OCI-M1 (cell line): ENCODE measurements around the gene NT5C1B.

Experiments
- DNase-seq: peaks from one replicate; lab custom pipeline; 2025; lab: John Stamatoyannopoulos, UW

Gene NT5C1B

DNA sequence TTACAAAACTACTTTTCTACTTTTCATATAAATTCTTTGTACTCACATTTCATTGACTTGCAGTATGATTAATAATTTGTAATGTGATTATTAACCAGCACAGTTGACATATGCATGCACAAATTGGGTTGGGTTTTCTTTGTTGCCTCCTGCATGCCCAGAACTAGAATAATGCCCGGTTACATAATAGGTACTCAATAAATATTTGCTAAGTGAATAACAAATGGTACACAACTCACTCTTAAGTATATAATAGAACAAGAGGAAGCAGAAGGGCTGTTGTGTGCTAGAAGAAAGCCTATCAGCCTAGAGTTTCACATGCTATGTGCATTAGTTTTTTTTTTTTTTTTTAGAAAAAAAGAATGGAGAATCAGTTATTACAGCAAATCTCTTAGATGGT lies 38.2 kb downstream of the NT5C1B start:
- DNase-seq, result no peak

DNA sequence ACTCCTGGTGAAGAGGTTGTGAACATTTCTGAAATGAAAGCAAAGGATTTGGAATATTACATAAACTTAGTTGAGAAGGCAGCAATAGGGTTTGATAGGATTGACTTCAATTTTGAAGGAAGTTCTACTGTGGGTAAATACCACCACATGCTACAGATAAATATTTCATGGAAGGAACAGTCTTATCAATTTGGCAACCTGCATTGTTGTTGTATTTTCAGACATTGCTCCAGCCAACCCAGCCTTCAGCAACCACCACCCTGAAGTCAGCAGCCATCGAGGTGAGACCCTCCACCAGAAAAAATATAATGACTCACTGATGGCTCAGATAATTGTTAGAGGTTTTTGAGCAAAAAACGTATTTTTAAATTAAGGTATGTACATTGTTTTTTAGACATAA lies 38.9 kb downstream of the NT5C1B start:
- peak; percentile 18 for DNase-seq

DNA sequence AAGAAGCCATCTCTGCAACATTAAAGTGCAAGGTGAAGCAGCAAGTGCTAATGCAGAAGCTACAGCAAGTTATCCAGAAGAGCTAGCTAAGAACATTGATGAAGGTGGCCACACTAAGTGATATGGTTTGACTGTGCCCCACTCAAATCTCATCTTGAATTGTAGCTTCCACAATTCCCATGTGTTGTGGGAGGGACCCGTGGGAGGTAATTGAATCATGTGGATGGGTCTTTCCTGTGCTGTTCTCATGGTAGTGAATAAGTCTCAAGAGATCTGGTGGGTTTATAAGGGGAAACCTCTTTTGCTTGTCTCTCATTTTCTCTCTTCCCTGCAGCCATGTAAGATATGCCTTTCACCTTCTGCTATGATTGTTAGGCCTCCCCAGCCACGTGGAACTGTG lies 40.3 kb downstream of the NT5C1B start:
- DNase-seq, result no peak

DNA sequence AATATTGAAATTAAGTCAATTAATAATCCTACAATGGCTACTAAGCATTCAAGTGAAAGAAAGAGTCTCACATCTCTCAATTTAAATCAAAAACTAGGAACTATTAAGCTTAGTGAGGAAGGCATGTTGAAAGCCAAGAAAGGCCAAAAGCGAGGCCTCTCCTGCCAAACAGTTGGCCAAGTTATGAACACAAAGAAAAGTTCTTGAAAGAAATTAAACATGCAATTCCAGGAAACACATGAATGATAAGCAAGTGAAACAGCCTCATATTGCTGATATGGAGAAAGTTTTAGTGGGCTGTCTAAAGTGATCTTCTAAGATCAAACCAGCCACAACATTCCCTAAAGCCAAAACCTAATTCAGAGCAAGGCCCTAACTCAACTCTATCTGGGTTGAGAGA lies 40.7 kb downstream of the NT5C1B start:
- DNase-seq, result peak; percentile 78

DNA sequence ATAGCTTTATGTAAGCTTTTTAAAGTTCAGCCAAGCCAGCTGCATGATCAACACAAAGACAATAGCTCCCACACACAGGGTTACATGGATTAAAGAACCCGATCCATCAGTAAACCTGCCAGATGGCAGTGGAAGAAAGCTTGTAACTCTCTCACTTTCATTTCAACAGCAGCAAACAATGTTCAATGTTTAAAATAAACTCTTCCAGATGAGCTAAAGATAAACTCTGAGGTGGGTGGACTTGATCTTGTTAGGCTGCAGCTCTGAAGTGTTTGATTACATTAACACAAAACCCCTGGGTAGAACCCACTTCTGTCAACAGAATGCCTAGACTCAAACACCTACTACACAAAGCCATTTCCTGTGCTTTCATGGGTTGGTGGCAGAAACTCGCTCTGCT lies 42.8 kb downstream of the NT5C1B start:
- DNase-seq, result peak; percentile 32

DNA sequence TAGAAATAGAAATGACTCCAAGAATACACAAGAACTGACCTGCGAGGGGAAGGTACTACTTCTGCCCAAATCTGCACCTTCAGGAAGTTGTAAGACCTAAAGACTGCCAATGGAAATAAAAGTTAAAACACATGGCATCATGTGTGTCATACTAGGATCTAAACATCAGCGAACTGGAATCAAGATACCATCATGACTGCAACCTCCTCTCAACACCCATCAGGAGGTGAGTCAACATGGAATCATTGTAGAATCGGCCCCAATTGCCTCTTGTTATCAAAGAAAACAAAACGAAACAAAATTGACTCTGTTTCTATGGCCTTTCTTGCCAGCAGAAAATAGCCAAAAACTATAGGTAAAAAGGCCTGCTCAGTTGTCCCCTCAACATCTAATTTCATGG lies 44.0 kb downstream of the NT5C1B start:
- DNase-seq, result no peak

DNA sequence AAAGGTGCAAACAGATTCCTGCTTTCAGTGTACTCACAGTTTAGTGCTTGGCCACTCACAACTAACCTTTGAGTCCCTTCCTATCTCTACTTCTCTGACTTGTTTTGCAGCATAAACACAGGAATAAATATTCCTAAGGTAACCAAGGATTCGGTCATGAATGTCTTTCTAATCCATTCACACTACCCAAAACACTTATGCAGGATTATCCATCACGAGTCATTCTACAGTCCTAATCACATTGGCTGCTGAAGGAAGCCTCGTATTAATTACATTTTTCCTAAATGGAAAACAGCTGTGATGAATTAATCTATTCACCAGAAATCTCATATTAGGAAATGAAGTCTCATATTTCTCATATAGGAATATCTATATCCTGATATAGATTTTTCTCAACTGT lies 45.2 kb downstream of the NT5C1B start:
- no peak for DNase-seq

DNA sequence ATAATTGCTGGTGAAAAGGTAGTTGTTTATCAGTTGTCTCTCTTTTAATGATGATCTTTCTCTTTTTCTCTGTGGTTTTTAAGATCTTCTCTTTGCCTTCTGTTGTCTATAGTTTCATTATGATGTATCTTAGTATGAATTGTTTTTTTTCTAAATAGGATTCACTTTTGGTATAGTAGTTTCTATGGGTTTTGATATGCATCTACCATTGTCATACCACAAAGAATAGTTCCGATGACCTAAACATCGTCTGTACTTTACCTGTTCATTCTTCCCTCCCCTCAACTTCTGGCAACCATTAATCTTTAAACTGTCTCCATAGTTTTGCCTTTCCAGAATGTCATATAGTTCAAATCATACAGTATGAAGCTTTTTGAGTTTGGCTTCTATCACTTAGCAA lies 48.5 kb downstream of the NT5C1B start:
- DNase-seq, result no peak

DNA sequence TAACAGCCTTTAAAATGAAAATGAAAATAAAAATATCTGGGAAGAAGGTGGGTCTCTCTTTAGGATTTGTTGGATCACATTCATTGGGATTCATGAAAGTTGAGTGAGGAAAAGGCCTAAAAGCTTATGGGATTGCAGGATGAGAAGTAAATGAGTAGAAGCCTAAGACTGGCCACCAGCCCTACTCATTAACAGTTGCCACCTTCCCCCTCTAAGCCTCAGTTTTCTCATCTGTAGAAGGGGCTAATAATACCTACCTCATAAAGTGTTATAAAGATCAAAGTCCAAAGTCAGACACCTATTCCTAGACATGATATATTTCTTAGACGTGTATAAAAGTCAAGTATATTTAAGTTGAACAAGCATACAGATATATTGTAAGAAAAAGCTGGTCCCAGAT lies 52.7 kb downstream of the NT5C1B start:
- DNase-seq, result no peak

DNA sequence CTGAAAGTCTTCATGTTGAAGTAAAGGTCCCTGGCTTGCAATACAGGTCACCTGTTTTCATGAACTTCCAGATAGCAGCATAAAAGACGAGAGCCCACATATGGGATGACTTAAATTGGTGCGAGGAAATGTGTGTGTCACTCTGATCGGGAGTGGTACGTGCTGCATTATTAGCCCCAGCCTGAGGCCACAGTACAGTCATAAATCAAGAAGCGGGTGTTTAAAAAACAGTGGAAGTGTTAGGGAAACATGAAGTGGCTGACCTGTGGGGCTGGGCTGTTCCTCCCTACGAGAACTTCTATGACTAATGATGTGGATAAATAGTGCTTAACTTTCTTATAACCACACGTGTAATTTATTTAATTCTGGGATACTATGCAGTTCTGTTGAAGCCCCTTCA lies 53.3 kb downstream of the NT5C1B start:
- no peak for DNase-seq

DNA sequence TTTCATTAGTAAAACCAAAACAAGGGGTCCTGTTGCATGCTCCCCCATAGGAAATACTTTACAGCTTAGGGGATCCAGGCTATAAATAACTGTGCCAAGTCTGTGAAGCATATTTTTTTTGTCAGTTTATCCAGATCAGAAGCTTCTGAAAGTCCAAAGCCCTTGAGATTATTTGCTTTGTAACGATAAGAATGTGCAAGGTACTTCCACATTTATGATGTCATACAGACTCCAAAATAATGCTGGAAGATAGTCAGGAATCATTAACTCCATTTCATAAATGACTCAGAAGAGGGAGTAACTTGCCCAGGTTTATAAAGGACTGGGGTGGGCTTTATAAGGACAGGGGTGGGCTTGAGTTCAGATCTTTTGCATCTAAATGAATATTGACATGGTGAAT lies 58.2 kb downstream of the NT5C1B start:
- no peak for DNase-seq

DNA sequence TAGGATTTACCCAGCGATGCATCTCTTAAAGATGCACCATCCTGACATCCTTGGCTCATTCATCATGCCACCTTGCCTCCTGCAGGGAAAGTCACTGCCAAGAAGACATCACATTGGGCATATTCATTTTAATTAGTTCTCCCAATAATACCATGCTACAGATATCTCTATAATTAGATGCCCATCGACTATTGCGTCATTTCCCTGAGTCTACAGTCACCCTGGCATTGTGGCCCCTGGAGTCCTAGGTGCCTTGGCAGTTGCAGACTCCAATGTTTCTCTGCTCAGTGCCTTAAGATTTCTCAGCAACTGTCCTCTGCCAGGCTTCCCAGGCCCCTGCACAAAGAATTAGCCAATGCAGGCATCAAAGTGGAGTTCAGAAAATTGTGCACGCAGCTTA lies 61.5 kb downstream of the NT5C1B start:
- DNase-seq, result no peak

DNA sequence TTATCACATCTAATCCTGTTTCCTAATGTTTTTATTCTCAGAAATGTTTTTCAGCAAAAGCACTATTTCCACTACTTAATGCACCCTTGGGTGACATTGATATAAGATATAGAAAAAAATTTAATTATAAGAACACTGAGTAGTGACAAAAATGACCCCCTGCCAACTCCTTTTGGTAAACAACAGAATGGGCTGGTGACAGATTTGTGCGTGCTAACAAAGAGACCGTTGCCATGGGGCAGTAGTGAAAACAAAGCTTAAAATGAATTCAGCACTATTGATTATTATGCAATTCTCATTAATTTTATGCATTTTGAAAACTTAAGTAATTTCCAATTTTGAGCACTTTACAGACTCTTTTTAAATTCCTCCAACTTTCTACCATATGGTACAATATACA lies 62.0 kb downstream of the NT5C1B start:
- DNase-seq, result no peak

DNA sequence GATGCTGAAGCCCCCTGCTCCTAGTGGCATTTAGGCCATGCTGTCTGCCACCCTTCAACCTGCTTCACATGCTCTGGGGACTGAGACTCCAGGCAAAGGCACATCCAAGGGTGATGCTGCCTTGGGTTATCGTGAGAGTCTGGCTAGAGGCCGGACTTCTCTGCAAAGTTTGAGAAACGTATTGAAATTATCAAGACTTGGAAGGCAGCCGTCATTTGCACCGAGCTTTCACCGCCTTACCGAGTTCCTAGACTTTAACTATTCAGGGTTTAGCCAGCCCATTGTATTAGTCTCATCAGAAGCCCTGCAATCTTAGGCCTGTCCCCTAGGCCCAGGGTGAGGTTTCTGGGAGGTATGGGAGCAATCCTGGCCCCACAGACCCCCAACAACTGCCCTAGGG lies 62.9 kb downstream of the NT5C1B start:
- no peak for DNase-seq

DNA sequence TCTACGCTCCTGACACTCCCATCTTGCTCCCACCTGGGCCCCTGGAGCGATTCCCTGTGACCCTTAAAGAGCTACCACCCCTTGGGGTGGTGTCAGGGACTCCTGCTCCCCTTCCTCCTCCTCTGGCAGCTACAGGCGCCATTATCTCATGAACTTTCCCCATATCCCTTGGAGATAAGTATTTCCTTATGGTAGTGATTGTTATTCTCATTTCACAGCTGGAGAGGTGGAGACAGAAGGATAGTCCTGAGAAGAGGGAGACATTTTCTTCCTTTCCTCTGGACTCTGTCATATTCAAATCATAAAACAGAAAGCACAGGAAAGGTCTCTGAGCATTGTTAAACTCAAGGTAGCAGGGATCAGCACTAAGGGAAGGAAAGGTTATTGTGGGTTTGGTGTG lies 63.5 kb downstream of the NT5C1B start:
- DNase-seq, result no peak

DNA sequence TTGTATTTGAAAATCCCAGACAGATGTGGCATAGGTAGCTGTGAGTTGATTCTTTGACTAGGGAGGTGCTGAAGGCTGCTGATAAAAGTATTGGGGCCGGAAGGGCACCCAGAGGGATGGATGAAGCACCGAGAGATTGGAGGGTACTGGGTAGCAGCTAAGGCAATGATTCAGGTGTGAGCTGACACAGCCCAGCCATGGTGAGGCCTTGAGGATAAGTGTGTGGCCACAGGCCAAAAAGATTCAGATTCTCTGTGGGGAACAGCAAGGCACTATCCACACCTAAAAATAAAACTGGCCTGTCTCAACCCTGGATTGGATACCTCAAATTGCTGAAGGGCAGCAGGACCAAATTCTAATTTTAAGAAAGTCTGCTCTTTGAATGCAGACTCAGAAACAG lies 64.1 kb downstream of the NT5C1B start:
- no peak for DNase-seq

DNA sequence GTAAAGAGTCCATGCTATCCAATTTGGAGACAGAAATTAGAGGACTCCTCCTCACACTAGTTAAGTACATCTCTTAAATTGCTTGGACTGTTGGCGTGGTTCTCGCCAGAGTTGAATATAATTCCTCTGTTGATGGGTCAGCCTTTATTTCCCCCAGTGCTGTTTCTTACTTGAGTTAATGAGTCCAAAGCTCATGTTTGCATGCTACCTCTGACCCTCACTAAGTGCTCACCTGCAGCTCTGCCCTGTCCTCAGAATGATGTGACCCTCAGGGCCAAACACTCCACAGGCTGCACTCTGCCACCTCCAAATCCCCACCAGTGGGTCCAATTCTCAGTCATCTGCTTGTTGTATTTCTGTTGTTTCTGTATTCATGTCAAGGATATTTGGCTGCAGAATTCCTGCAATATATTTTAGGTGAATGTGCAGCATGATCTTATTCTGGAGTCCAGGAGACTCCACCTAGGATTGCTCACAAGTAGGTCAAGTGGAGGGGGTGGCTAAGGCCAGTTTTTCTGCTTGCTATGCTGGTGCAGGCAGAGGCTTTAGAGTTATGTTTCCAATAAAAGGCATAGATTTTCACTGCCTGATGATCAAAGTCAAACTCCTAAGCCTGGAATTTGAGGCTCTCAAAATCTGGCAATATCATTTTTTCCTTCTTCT lies 66.8 kb downstream of the NT5C1B start:
- no peak for DNase-seq

DNA sequence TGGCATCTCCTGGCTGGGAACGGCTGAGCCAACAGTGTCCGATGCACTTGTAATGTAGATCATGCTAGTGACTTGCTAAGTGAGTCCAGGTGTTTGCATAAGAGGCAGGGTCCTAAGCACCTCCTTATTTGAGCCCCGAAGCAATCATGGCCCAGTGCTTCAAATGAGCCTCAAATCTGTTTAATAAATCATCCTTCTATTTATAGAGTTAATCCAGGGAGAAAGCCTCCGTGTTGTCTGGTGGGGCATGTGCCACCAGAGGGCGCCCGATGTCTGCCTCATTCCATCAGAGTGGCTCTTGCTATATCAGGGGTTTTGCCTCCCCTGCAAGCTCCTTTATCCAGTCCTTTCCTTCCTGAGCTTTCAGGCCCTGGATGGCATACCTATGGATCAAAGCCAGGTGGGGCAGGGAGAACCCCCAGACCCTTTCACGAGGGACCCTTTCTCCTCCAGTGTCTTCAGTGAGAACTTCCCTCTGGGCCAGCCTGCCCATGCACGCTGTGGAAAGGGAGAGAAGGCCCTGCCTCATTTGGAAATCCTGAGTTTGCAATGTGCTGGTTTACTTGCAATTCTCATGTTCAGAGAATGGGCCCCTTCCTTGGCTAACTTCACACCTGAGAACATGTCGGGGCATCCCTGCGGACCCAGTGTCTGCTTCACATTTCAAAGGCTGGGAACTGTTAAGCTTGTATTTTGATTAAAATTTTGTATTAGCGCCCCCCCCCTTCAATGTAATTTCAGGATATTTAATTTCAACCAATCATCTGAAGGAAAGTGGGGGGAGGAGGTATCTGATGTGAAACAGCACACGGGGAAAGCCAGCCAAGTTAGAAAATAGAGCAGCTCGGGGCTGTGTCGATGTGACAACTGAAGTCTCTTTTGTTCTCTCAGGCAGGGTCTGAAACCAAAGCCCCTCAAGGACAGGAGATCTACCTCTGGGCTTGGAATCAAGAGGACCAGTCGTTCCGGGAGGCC lies 68.6 kb downstream of the NT5C1B start:
- DNase-seq, result peak; percentile 84

DNA sequence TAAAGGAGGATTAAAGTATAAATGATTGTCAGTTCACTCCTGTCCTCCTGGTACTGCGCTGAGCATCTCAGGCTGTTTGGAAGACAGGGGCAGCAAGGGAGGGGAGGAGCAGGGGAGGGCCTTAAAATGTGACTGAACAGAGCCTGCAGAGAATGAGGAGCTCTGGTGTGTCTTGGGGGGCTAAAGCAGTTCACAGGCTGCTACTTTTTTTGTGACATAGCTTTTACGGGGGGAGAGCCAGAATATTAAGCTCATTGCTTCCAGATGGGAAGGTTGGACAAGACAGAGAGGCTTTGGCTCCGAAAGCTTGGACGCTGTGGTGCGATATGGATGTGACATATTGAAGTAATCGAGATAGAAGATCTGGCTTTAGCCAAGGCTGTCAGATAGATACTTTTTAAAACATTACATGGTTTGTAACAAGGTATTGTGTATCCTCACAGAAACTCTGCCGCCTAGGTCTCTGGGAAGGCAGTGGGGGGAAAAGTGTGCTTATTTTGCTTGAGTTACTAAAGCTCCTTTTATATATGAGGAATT lies 69.4 kb downstream of the NT5C1B start:
- no peak for DNase-seq

DNA sequence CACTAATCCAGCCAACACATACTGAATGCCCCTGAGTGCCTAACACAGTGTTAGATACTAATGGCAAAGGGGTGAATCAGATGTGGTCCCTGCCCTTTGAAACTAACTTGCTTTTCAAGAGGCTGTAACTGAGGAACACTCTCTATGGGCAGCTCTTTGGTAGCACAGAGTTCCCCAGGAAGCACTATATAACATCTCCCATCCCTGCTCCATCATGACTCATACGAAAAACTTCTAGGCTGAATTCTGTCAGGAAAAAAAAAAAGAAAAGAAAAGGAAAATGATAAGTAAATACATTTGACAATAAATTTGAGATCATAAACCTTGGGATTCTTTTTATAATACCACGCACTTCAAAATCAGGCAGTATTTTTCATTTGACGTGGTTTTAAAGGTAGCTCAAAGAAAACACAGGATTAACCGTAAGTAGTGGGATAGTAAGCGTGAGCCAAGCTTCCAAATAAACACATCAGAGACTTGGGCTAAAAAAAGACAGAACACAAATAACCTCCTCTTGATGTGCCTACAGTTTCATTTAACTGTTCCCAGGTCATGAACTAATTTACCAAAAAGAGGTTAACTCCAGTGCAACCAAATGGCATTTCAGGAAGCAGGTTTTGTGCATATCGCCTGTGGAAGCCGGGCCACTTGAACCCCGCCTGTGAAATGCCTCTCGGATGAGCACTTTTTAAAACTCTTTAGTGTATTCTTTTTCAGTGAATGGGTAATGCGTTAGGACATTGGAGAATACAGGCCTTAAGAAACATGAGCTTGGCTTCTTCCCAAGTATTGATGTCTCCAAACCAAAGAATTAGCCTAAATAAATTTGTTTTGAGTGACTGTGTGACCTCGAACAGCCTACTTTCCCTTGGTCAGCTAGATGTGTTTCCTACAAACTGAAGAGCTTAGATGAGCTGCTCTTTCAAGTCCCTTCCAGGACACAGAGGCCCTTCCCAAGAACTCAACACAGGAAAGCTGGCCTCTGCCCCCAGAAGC lies 71.0 kb downstream of the NT5C1B start:
- DNase-seq, result no peak

DNA sequence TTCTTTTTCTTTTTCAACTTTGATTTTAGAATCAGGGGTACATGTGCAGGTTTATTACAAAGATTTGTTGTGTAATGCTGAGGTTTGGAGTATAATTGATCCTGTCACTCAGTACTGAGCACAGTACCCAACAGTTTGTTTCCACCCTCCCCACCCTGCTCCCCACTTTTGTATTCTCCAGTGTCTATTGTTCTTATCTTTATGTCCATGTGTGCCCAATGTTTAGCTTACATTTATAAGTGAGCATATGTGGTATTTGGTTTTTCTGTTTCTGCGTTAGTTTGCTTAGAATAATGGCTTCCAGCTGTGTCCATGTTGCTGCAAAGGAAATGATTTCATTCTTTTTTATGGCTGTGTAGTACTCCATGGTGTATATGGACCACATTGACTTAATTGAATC lies 72.0 kb downstream of the NT5C1B start:
- peak; percentile 19 for DNase-seq

DNA sequence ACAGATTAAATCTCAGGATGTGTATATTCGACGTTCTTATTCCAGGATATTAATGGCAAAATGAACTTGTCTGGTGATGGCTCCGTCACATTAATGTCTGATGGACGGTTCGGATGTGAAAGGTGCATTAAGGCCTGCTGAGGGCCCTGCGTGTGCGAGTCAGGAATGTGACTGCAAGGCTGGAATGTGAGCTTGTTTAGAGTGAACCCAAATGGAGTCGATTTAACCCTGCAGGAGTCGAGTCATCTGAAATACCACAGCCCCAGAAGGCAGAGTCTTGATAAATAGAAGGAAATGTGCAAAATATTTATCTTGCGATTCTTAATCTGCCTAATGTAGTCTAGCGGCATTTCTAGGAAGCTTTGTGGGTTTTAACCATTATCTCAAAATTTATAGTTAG lies 73.3 kb downstream of the NT5C1B start:
- DNase-seq, result peak; percentile 92
